PFSK-1 (cell line): ENCODE data around the gene UNC5C.

ENCODE experiments used
- FOXP2 ChIP-seq: optimal IDR thresholded peaks from 2 replicates; pipeline ENCODE3; 2011; ENCODE audit warnings: borderline replicate concordance, control low read depth, inconsistent platforms; ENCODE audit not compliant: insufficient read depth; ENCODE audit errors: extremely low read length, extremely low read depth
- POLR2AphosphoS5 ChIP-seq: IDR thresholded peaks from 2 replicates; pipeline ENCODE4 v1.6.1; 2012; ENCODE audit warnings: low read depth, mild to moderate bottlenecking, control low read depth, low read length, moderate library complexity
- REST ChIP-seq, 2 experiments: IDR thresholded peaks; 2 replicates each; pipeline versions ENCODE4 v1.6.1 to v1.8.0; 2011 to 2012; ENCODE audit warnings: low read depth in 2 of 2, low read length in 2 of 2, control low read depth in 1 of 2, inconsistent platforms in 1 of 2, mild to moderate bottlenecking in 1 of 2, moderate library complexity in 1 of 2; ENCODE audit not compliant: insufficient read depth in 1 of 2
- SIN3A ChIP-seq: IDR thresholded peaks from 2 replicates; pipeline ENCODE4 v1.6.1; 2012; ENCODE audit warnings: mild to moderate bottlenecking, low read length, moderate library complexity, borderline replicate concordance; ENCODE audit not compliant: insufficient read depth
- TAF1 ChIP-seq: IDR thresholded peaks from 2 replicates; pipeline ENCODE4 v1.6.1; 2012; ENCODE audit warnings: low read length, control low read depth, borderline replicate concordance; ENCODE audit not compliant: insufficient read depth

- TF ChIP-seq TAF1 = no peak
- TF ChIP-seq POLR2AphosphoS5 = no peak
- TF ChIP-seq REST (IDR thresholded peaks at IDR 0.05; ENCODE audit: insufficient read depth in 1 of 2, low read depth in 2 of 2, low read length in 2 of 2) = no peak
- TF ChIP-seq SIN3A = no peak
- no peak for TF ChIP-seq FOXP2
These were observed 159.9 kb downstream of the UNC5C start for GRCh38 chr4:95388911-95389310.
